Measurements from ENCODE around the gene KDF1.
A peak's percentile ranks its signal among the peaks of the same experiment; 100 is the strongest.

- TF ChIP-seq, protein P1, sequence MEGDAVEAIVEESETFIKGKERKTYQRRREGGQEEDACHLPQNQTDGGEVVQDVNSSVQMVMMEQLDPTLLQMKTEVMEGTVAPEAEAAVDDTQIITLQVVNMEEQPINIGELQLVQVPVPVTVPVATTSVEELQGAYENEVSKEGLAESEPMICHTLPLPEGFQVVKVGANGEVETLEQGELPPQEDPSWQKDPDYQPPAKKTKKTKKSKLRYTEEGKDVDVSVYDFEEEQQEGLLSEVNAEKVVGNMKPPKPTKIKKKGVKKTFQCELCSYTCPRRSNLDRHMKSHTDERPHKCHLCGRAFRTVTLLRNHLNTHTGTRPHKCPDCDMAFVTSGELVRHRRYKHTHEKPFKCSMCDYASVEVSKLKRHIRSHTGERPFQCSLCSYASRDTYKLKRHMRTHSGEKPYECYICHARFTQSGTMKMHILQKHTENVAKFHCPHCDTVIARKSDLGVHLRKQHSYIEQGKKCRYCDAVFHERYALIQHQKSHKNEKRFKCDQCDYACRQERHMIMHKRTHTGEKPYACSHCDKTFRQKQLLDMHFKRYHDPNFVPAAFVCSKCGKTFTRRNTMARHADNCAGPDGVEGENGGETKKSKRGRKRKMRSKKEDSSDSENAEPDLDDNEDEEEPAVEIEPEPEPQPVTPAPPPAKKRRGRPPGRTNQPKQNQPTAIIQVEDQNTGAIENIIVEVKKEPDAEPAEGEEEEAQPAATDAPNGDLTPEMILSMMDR (IDR thresholded peaks at IDR 0.05) = no peak
- TF ChIP-seq POLR2A (IDR thresholded peaks at IDR 0.05) (no peak), POLR2AphosphoS5 (IDR thresholded peaks at IDR 0.05) (peak; percentile 22)
Observed at GRCh38 chr1:27000817-27001460, 40.7 kb upstream of the KDF1 start.
